Lung (tissue), 12 donors: ENCODE results near the gene PCLO. TPM values are rescaled to one million over a fixed set of nuclear protein-coding genes. Genes with fewer than 3 reads are reported as not detected.

Source experiments
- ATAC-seq: fragments of 200-7000 bp; cut with Tn5 transposase; one replicate; pipeline ENCODE4 v1.9.1; 2020; ENCODE audit warnings: moderate number of reproducible peaks; ENCODE audit not compliant: insufficient read depth, low FRiP score
- DNase-seq, 3 donors: peaks; one replicate each; pipeline ENCODE4 v3.0.0-alpha.2; 2013 to 2017
- H3K27ac ChIP-seq, 2 donors: one replicate each; pipeline ENCODE4 v1.5.1; 2013; ENCODE audit warnings: mild to moderate bottlenecking in 2 of 2, moderate library complexity in 2 of 2, control low read depth in 1 of 2, inconsistent platforms in 1 of 2, low read depth in 1 of 2, low read length in 1 of 2
- H3K27me3 ChIP-seq, 3 donors: one replicate each; pipeline ENCODE4 v1.5.1; 2013; ENCODE audit warnings: low read length in 2 of 3; ENCODE audit not compliant: control insufficient read depth in 3 of 3, insufficient read depth in 3 of 3
- H3K36me3 ChIP-seq, 4 donors: one replicate each; pipeline ENCODE4 v1.5.1; 2013; ENCODE audit warnings: low read length in 4 of 4, mild to moderate bottlenecking in 1 of 4, moderate library complexity in 1 of 4; ENCODE audit not compliant: control insufficient read depth in 4 of 4, insufficient read depth in 4 of 4
- H3K4me1 ChIP-seq, 5 donors: one replicate each; pipeline ENCODE4 v1.5.1; 2013; ENCODE audit warnings: low read length in 5 of 5, mild to moderate bottlenecking in 2 of 5, moderate library complexity in 1 of 5; ENCODE audit not compliant: control insufficient read depth in 5 of 5, insufficient read depth in 5 of 5
- H3K4me3 ChIP-seq: one replicate; pipeline ENCODE4 v1.5.1; 2013; ENCODE audit warnings: mild to moderate bottlenecking, control low read depth, moderate library complexity
- H3K9ac ChIP-seq, 2 donors: one replicate each; pipeline ENCODE4 v1.5.1; 2013; ENCODE audit warnings: low read length in 2 of 2, control low read depth in 1 of 2; ENCODE audit not compliant: insufficient read depth in 1 of 2
- H3K9me3 ChIP-seq, 4 donors: one replicate each; pipeline ENCODE4 v1.5.1; 2013; ENCODE audit warnings: low read length in 3 of 4, mild to moderate bottlenecking in 1 of 4, moderate library complexity in 1 of 4; ENCODE audit not compliant: control insufficient read depth in 4 of 4, insufficient read depth in 3 of 4
- CTCF ChIP-seq: IDR thresholded peaks from 2 replicates; pipeline ENCODE4 v1.5.1; 2012; ENCODE audit warnings: mild to moderate bottlenecking; ENCODE audit errors: control extremely low read depth, extremely low read depth
- WGBS, 2 donors: extraction: QIAGEN DNeasy Blood & Tissue Kit; methylation state at CpG; one replicate each; pipeline ENCODE4 v1.1.7; 2013; 5-methylcytosine and 5-hydroxymethylcytosine counted together
- polyA plus RNA-seq, 2 donors: library from polyadenylated mRNA; stranded (reverse); fragments of 200-250 nt; gene quantifications; one replicate each; pipeline ENCODE4 v1.2.1, GENCODE V29; 2013
- total RNA-seq, 2 donors: library from RNA; depleted of rRNA in 1 of 2; stranded (reverse); fragments of >200 nt in 1 of 2; gene quantifications; one replicate each; pipeline ENCODE4 v1.2.1, GENCODE V29; 2014 to 2021
- donor health status: control.
- donor health status: control.
- donor health status: Bipolar disorder and iron deficiency.
- donor health status: healthy.
- donor health status: DM: yes; HTN: yes; CAD: no.

The PCLO gene
- total and polyA plus RNA-seq, 4 donors, result 1.0 to 8.3 (median 3.7) TPM

- H3K36me3 ChIP-seq, result no peaks in the 10 kb centered on the region
- WGBS, 2 donors, result 54 to 72% methylated on average over 1 of the region's 1 CpG
- no peaks in the 10 kb centered on the region for H3K27me3 ChIP-seq
- no peak overlapping the region for H3K4me3 ChIP-seq
- no peaks in the 10 kb centered on the region for H3K9me3 ChIP-seq
- no peak overlapping the region for H3K27ac ChIP-seq
- H3K4me1 ChIP-seq, result no peaks in the 10 kb centered on the region
- no peak overlapping the region for H3K9ac ChIP-seq
- ATAC-seq (no peak), DNase-seq (no peak)
- TF ChIP-seq CTCF, result no peak
Observed at GRCh38 chr7:82778021-82778420, 384.7 kb downstream of the PCLO start.

GRCh38 chr7:82762880-82763279, 399.8 kb downstream of the PCLO start:
- peaks cover 0 to 4% (median 0%) of the 10 kb centered on the region in 5 donors for H3K4me1 ChIP-seq
- no peaks in the 10 kb centered on the region for H3K36me3 ChIP-seq
- DNase-seq (no peak), ATAC-seq (no peak)
- H3K9me3 ChIP-seq, result no peaks in the 10 kb centered on the region
- no peaks in the 10 kb centered on the region for H3K27me3 ChIP-seq
- 85 to 89% methylated on average over 3 of the region's 3 CpGs for WGBS, 2 donors
- no peak overlapping the region for H3K9ac ChIP-seq
- no peak for TF ChIP-seq CTCF
- H3K4me3 ChIP-seq, result no peak overlapping the region
- H3K27ac ChIP-seq, result no peak overlapping the region

GRCh38 chr7:82760831-82761230, 401.9 kb downstream of the PCLO start:
- no peak overlapping the region for H3K4me3 ChIP-seq
- H3K27ac ChIP-seq, result no peak overlapping the region
- H3K9ac ChIP-seq, result no peak overlapping the region
- 64 to 80% methylated on average over 2 of the region's 2 CpGs for WGBS, 2 donors
- H3K4me1 ChIP-seq, result peaks cover 0 to 4% (median 0%) of the 10 kb centered on the region in 5 donors
- H3K27me3 ChIP-seq, result no peaks in the 10 kb centered on the region
- H3K36me3 ChIP-seq, result no peaks in the 10 kb centered on the region
- DNase-seq (no peak), ATAC-seq (no peak)
- H3K9me3 ChIP-seq, result no peaks in the 10 kb centered on the region
- TF ChIP-seq CTCF, result no peak

GRCh38 chr7:82760074-82760473, 402.6 kb downstream of the PCLO start:
- Histone ChIP-seq H3K9me3 (no peaks in the 10 kb centered on the region), H3K4me3 (no peak overlapping the region), H3K27me3 (no peaks in the 10 kb centered on the region), H3K36me3 (no peaks in the 10 kb centered on the region), H3K27ac (no peak overlapping the region), H3K4me1 (peaks cover 0 to 4% (median 0%) of the 10 kb centered on the region in 5 donors), H3K9ac (no peak overlapping the region)
- ATAC-seq (no peak), DNase-seq (no peak)
- TF ChIP-seq CTCF, result no peak
